GM19193 (cell line): Measurements from ENCODE around the gene KASH5.

Experiments used
- POLR2A ChIP-seq: IDR thresholded peaks from 4 replicates; pipeline ENCODE4 v1.6.1; 2011; ENCODE audit not compliant: insufficient read depth, insufficient read length; ENCODE audit errors: extremely low read depth

Gene KASH5

GRCh38 chr19:49431330-49431749 is 43.3 kb downstream of the KASH5 start:
- TF ChIP-seq POLR2A, result no peak

GRCh38 chr19:49432141-49433073 is 44.4 kb downstream of the KASH5 start:
- TF ChIP-seq POLR2A, result no peak

GRCh38 chr19:49433240-49433901 is 45.3 kb downstream of the KASH5 start:
- TF ChIP-seq POLR2A, result no peak

GRCh38 chr19:49434907-49435583 is 47.0 kb downstream of the KASH5 start:
- TF ChIP-seq POLR2A, result no peak

- no peak for TF ChIP-seq POLR2A
These were observed 47.6 kb downstream of the KASH5 start for GRCh38 chr19:49435670-49436069.

GRCh38 chr19:49436381-49437017 is 48.5 kb downstream of the KASH5 start:
- TF ChIP-seq POLR2A, result no peak

GRCh38 chr19:49437231-49437630 is 49.2 kb downstream of the KASH5 start:
- TF ChIP-seq POLR2A, result no peak

- no peak for TF ChIP-seq POLR2A
These were observed 50.2 kb downstream of the KASH5 start for GRCh38 chr19:49438261-49438660.

GRCh38 chr19:49439836-49440235 is 51.8 kb downstream of the KASH5 start:
- TF ChIP-seq POLR2A, result no peak

- TF ChIP-seq POLR2A, result no peak
These were observed 52.6 kb downstream of the KASH5 start for GRCh38 chr19:49440439-49441209.

GRCh38 chr19:49441210-49441959 is 53.3 kb downstream of the KASH5 start, which contains the start of gene SLC17A7:
Gene SLC17A7 (minus strand): TSS chr19:49441527. CDS start chr19:49441379, 148 bp downstream.
- TF ChIP-seq POLR2A, result no peak

- no peak for TF ChIP-seq POLR2A
These were observed 53.9 kb downstream of the KASH5 start for GRCh38 chr19:49441960-49442350.

- no peak for TF ChIP-seq POLR2A
These were observed 54.3 kb downstream of the KASH5 start for GRCh38 chr19:49442354-49442753.
